Measurements from ENCODE around the gene TMEM131. TPM values are rescaled to one million over a fixed set of nuclear protein-coding genes. Genes with fewer than 3 reads are reported as not detected.

TMEM131 gene
- total and polyA plus RNA-seq, 3 donors from 2014 or later: 35.0 to 54.8 (median 49.6) TPM

GRCh38 chr2:98006378-98006777, 10.6 kb upstream of the TMEM131 start:
- Histone ChIP-seq H3K27ac (no peak overlapping the region), H3K4me3 (no peak overlapping the region), H3K27me3 (no peaks in the 10 kb centered on the region), H3K9me3 (no peaks in the 10 kb centered on the region), H3K36me3 (ENCODE audit: low read depth, missing control alignments) (no peaks in the 10 kb centered on the region), H3K4me1 (peaks cover 13% of the 10 kb centered on the region)
- 86 to 89% methylated on average over 11 of the region's 11 CpGs for WGBS, 2 donors
- intact Hi-C loops (cut with DNase I; ENCODE audit: low total_unique reads): no loop called here
- no peak for TF ChIP-seq CTCF (IDR thresholded peaks at IDR 0.05)
- no peak for TF ChIP-seq POLR2A (IDR thresholded peaks at IDR 0.05)
- DNase-seq: no peak

GRCh38 chr2:98004613-98005012, 8.9 kb upstream of the TMEM131 start:
- H3K27me3 ChIP-seq: no peaks in the 10 kb centered on the region
- H3K27ac ChIP-seq: no peak overlapping the region
- no peaks in the 10 kb centered on the region for H3K36me3 ChIP-seq (ENCODE audit: low read depth, missing control alignments)
- 92 to 98% methylated on average over 3 of the region's 3 CpGs for WGBS, 2 donors
- DNase-seq: no peak
- no peak overlapping the region for H3K4me3 ChIP-seq
- H3K9me3 ChIP-seq: no peaks in the 10 kb centered on the region
- intact Hi-C loops (cut with DNase I; ENCODE audit: low total_unique reads): no loop called here
- TF ChIP-seq POLR2A (IDR thresholded peaks at IDR 0.05) (no peak), CTCF (IDR thresholded peaks at IDR 0.05) (no peak)
- H3K4me1 ChIP-seq: no peaks in the 10 kb centered on the region

GRCh38 chr2:98004047-98004446, 8.3 kb upstream of the TMEM131 start:
- H3K27me3 ChIP-seq: no peaks in the 10 kb centered on the region
- H3K9me3 ChIP-seq: no peaks in the 10 kb centered on the region
- 73 to 100% methylated on average over 2 of the region's 2 CpGs for WGBS, 2 donors
- H3K27ac ChIP-seq: no peak overlapping the region
- DNase-seq: no peak
- no peaks in the 10 kb centered on the region for H3K4me1 ChIP-seq
- intact Hi-C loops (cut with DNase I; ENCODE audit: low total_unique reads): no loop called here
- no peaks in the 10 kb centered on the region for H3K36me3 ChIP-seq (ENCODE audit: low read depth, missing control alignments)
- TF ChIP-seq CTCF (IDR thresholded peaks at IDR 0.05) (no peak), POLR2A (IDR thresholded peaks at IDR 0.05) (no peak)
- no peak overlapping the region for H3K4me3 ChIP-seq

GRCh38 chr2:97999536-97999935, 3.8 kb upstream of the TMEM131 start:
- no peaks in the 10 kb centered on the region for H3K36me3 ChIP-seq (ENCODE audit: low read depth, missing control alignments)
- DNase-seq: no peak
- H3K4me1 ChIP-seq: peaks cover under 1% of the 10 kb centered on the region
- 90% methylated on average over 3 of the region's 3 CpGs for WGBS, 2 donors
- H3K27me3 ChIP-seq: no peaks in the 10 kb centered on the region
- no peaks in the 10 kb centered on the region for H3K9me3 ChIP-seq
- H3K4me3 ChIP-seq: no peak overlapping the region
- intact Hi-C loops (cut with DNase I; ENCODE audit: low total_unique reads): no loop called here
- H3K27ac ChIP-seq: no peak overlapping the region
- no peak for TF ChIP-seq CTCF (IDR thresholded peaks at IDR 0.05)
- TF ChIP-seq POLR2A (IDR thresholded peaks at IDR 0.05): no peak

- DNase-seq: no peak
- Histone ChIP-seq H3K36me3 (ENCODE audit: low read depth, missing control alignments) (no peaks in the 10 kb centered on the region), H3K9me3 (no peaks in the 10 kb centered on the region), H3K27ac (no peak overlapping the region), H3K27me3 (no peaks in the 10 kb centered on the region), H3K4me1 (peaks cover 9% of the 10 kb centered on the region), H3K4me3 (no peak overlapping the region)
- 58 to 80% methylated on average over 1 of the region's 1 CpG for WGBS, 2 donors
- intact Hi-C loops (cut with DNase I; ENCODE audit: low total_unique reads): no loop called here
- TF ChIP-seq CTCF (IDR thresholded peaks at IDR 0.05): no peak
- TF ChIP-seq POLR2A (IDR thresholded peaks at IDR 0.05): no peak
These were observed 2.8 kb upstream of the TMEM131 start for GRCh38 chr2:97998431-97999005.

Data from testis (tissue), 3 donors.